ENCODE data around the gene TRIM43B. TPM values are rescaled to one million over a fixed set of nuclear protein-coding genes. Genes with fewer than 3 reads are reported as not detected.
A peak's percentile ranks its signal among the peaks of the same experiment; 100 is the strongest.
"Not testable (repeated sequence)": the region's sequence is repeated elsewhere in the genome, so short reads cannot be mapped to it uniquely, and the experiment has no call there.

Gene TRIM43B
- total RNA-seq, 1 donor from 2014 or later, result 0.91 TPM

GRCh38 chr2:95434507-95435076 is 50.0 kb downstream of the TRIM43B start:
- H3K36me3 ChIP-seq (ENCODE audit: insufficient read depth, low read length); H3K36me3 Mint-ChIP-seq (ENCODE audit: low read depth, unreplicated experiment); H3K9me3 Mint-ChIP-seq (ENCODE audit: unreplicated experiment); H3K27me3 Mint-ChIP-seq (ENCODE audit: low read depth, unreplicated experiment); H3K27ac ChIP-seq (ENCODE audit: low read depth, low read length); H3K9me3 ChIP-seq (ENCODE audit: insufficient read depth, low read depth, low read length); H3K4me3 ChIP-seq (ENCODE audit: insufficient read depth, low read depth, low read length); H3K4me1 Mint-ChIP-seq (ENCODE audit: low read depth, unreplicated experiment); H3K9ac ChIP-seq (ENCODE audit: low read length); H3K4me3 Mint-ChIP-seq (ENCODE audit: unreplicated experiment); H3K4me2 ChIP-seq (ENCODE audit: low read length); H4K20me1 ChIP-seq (ENCODE audit: insufficient read depth, low read length); H3K79me2 ChIP-seq (ENCODE audit: insufficient read depth, low read length); H2AFZ ChIP-seq (ENCODE audit: low read depth, low read length); H3K27me3 ChIP-seq (ENCODE audit: insufficient read depth, low read length); H3K4me1 ChIP-seq (ENCODE audit: insufficient read depth, low read length); H3K27ac Mint-ChIP-seq (ENCODE audit: unreplicated experiment): not testable (repeated sequence)
- FAIRE-seq (peak; percentile 92), DNase-seq (ENCODE audit: low read depth) (peak; percentile 86)

- not testable (repeated sequence) for H3K4me1 ChIP-seq (ENCODE audit: insufficient read depth, low read length); H3K4me3 Mint-ChIP-seq (ENCODE audit: unreplicated experiment); H3K4me3 ChIP-seq (ENCODE audit: insufficient read depth, low read depth, low read length); H3K9me3 ChIP-seq (ENCODE audit: insufficient read depth, low read depth, low read length); H3K27me3 Mint-ChIP-seq (ENCODE audit: low read depth, unreplicated experiment); FAIRE-seq; H3K9me3 Mint-ChIP-seq (ENCODE audit: unreplicated experiment); H3K36me3 ChIP-seq (ENCODE audit: insufficient read depth, low read length); H3K27me3 ChIP-seq (ENCODE audit: insufficient read depth, low read length); H2AFZ ChIP-seq (ENCODE audit: low read depth, low read length); H4K20me1 ChIP-seq (ENCODE audit: insufficient read depth, low read length); H3K4me1 Mint-ChIP-seq (ENCODE audit: low read depth, unreplicated experiment); H3K36me3 Mint-ChIP-seq (ENCODE audit: low read depth, unreplicated experiment); H3K79me2 ChIP-seq (ENCODE audit: insufficient read depth, low read length)
- peak overlapping the region; percentile 53 for H3K27ac Mint-ChIP-seq (ENCODE audit: unreplicated experiment)
- DNase-seq (ENCODE audit: low read depth), result peak; percentile 15
- Histone ChIP-seq H3K4me2 (ENCODE audit: low read length) (peak overlapping the region; percentile 33), H3K27ac (ENCODE audit: low read depth, low read length) (peak overlapping the region; percentile 89), H3K9ac (ENCODE audit: low read length) (peak overlapping the region; percentile 66)
Observed at GRCh38 chr2:95433973-95434372, 50.6 kb downstream of the TRIM43B start.

GRCh38 chr2:95433373-95433772 is 51.2 kb downstream of the TRIM43B start:
- not testable (repeated sequence) for H3K9me3 ChIP-seq (ENCODE audit: insufficient read depth, low read depth, low read length); H3K79me2 ChIP-seq (ENCODE audit: insufficient read depth, low read length); H3K4me1 Mint-ChIP-seq (ENCODE audit: low read depth, unreplicated experiment); H2AFZ ChIP-seq (ENCODE audit: low read depth, low read length); H3K27ac Mint-ChIP-seq (ENCODE audit: unreplicated experiment); DNase-seq (ENCODE audit: low read depth); H3K9me3 Mint-ChIP-seq (ENCODE audit: unreplicated experiment); H3K36me3 Mint-ChIP-seq (ENCODE audit: low read depth, unreplicated experiment); H3K4me2 ChIP-seq (ENCODE audit: low read length); H3K9ac ChIP-seq (ENCODE audit: low read length); H3K4me1 ChIP-seq (ENCODE audit: insufficient read depth, low read length); H3K4me3 ChIP-seq (ENCODE audit: insufficient read depth, low read depth, low read length); H3K4me3 Mint-ChIP-seq (ENCODE audit: unreplicated experiment); H4K20me1 ChIP-seq (ENCODE audit: insufficient read depth, low read length); H3K27me3 Mint-ChIP-seq (ENCODE audit: low read depth, unreplicated experiment); H3K36me3 ChIP-seq (ENCODE audit: insufficient read depth, low read length); H3K27me3 ChIP-seq (ENCODE audit: insufficient read depth, low read length)
- peak overlapping the region; percentile 33 for H3K27ac ChIP-seq (ENCODE audit: low read depth, low read length)
- FAIRE-seq, result peak; percentile 64

GRCh38 chr2:95429748-95430467 is 54.6 kb downstream of the TRIM43B start:
- not testable (repeated sequence) for DNase-seq (ENCODE audit: low read depth); H3K27me3 ChIP-seq (ENCODE audit: insufficient read depth, low read length); H3K4me3 ChIP-seq (ENCODE audit: insufficient read depth, low read depth, low read length); H3K27ac ChIP-seq (ENCODE audit: low read depth, low read length); H3K4me1 ChIP-seq (ENCODE audit: insufficient read depth, low read length); H3K4me1 Mint-ChIP-seq (ENCODE audit: low read depth, unreplicated experiment); H3K4me2 ChIP-seq (ENCODE audit: low read length); H3K36me3 Mint-ChIP-seq (ENCODE audit: low read depth, unreplicated experiment); H3K27me3 Mint-ChIP-seq (ENCODE audit: low read depth, unreplicated experiment); H3K9ac ChIP-seq (ENCODE audit: low read length); H3K36me3 ChIP-seq (ENCODE audit: insufficient read depth, low read length); H3K9me3 ChIP-seq (ENCODE audit: insufficient read depth, low read depth, low read length); H3K27ac Mint-ChIP-seq (ENCODE audit: unreplicated experiment); H4K20me1 ChIP-seq (ENCODE audit: insufficient read depth, low read length); H3K79me2 ChIP-seq (ENCODE audit: insufficient read depth, low read length); FAIRE-seq; H3K4me3 Mint-ChIP-seq (ENCODE audit: unreplicated experiment); H2AFZ ChIP-seq (ENCODE audit: low read depth, low read length); H3K9me3 Mint-ChIP-seq (ENCODE audit: unreplicated experiment)

- H3K79me2 ChIP-seq (ENCODE audit: insufficient read depth, low read length); H3K27me3 Mint-ChIP-seq (ENCODE audit: low read depth, unreplicated experiment); H3K4me3 Mint-ChIP-seq (ENCODE audit: unreplicated experiment); H3K27me3 ChIP-seq (ENCODE audit: insufficient read depth, low read length); H3K4me2 ChIP-seq (ENCODE audit: low read length); H3K27ac Mint-ChIP-seq (ENCODE audit: unreplicated experiment); H3K9ac ChIP-seq (ENCODE audit: low read length); H4K20me1 ChIP-seq (ENCODE audit: insufficient read depth, low read length); H3K9me3 ChIP-seq (ENCODE audit: insufficient read depth, low read depth, low read length); H3K4me1 ChIP-seq (ENCODE audit: insufficient read depth, low read length); H3K36me3 ChIP-seq (ENCODE audit: insufficient read depth, low read length); H3K9me3 Mint-ChIP-seq (ENCODE audit: unreplicated experiment); DNase-seq (ENCODE audit: low read depth); H3K4me3 ChIP-seq (ENCODE audit: insufficient read depth, low read depth, low read length); H2AFZ ChIP-seq (ENCODE audit: low read depth, low read length); H3K36me3 Mint-ChIP-seq (ENCODE audit: low read depth, unreplicated experiment); H3K27ac ChIP-seq (ENCODE audit: low read depth, low read length); H3K4me1 Mint-ChIP-seq (ENCODE audit: low read depth, unreplicated experiment); FAIRE-seq: not testable (repeated sequence)
Observed at GRCh38 chr2:95427196-95427867, 57.2 kb downstream of the TRIM43B start.

Measured in astrocyte (in vitro differentiated cells and primary cell).